ENCODE data around the gene TACC2. TPM values are rescaled to one million over a fixed set of nuclear protein-coding genes. Genes with fewer than 3 reads are reported as not detected.

Gene TACC2
- total and polyA plus RNA-seq, 12 donors = 68.1 to 451 (median 364) TPM

GRCh38 chr10:122253605-122254004 lies 264.6 kb downstream of the TACC2 start:
- peaks cover 0 to 28% (median 4%) of the 10 kb centered on the region in 9 donors for H3K4me1 ChIP-seq
- H3K9me3 ChIP-seq = no peaks in the 10 kb centered on the region
- intact Hi-C loops (cut with DNase I) = no loop called here
- DNase-seq = no peak
- peaks cover 0 to 96% (median 14%) of the 10 kb centered on the region in 9 donors for H3K36me3 ChIP-seq
- H3K27ac ChIP-seq = no peak overlapping the region
- H3K27me3 ChIP-seq = no peaks in the 10 kb centered on the region
- ATAC-seq = no peak
- no peak for TF ChIP-seq CTCF (IDR thresholded peaks at IDR 0.05)
- no peak overlapping the region for H3K4me3 ChIP-seq
- 87 to 96% methylated on average over 2 of the region's 2 CpGs for WGBS, 2 donors

GRCh38 chr10:122254831-122255230 lies 265.9 kb downstream of the TACC2 start:
- peaks cover 0 to 88% (median 9%) of the 10 kb centered on the region in 9 donors for H3K36me3 ChIP-seq
- H3K27ac ChIP-seq = peak overlapping the region in 2 of 10 donors; percentile 10 to 11
- no peaks in the 10 kb centered on the region for H3K27me3 ChIP-seq
- H3K9me3 ChIP-seq = no peaks in the 10 kb centered on the region
- no peak overlapping the region for H3K4me3 ChIP-seq
- ATAC-seq (no peak), DNase-seq (no peak)
- 84 to 88% methylated on average over 5 of the region's 5 CpGs for WGBS, 2 donors
- TF ChIP-seq CTCF (IDR thresholded peaks at IDR 0.05) = no peak
- intact Hi-C loops (cut with DNase I) = no loop called here
- H3K4me1 ChIP-seq = peaks cover 0 to 15% (median 1%) of the 10 kb centered on the region in 9 donors

- no peak overlapping the region for H3K27ac ChIP-seq
- ATAC-seq = no peak
- no peaks in the 10 kb centered on the region for H3K9me3 ChIP-seq
- H3K4me1 ChIP-seq = peaks cover 0 to 11% (median 0%) of the 10 kb centered on the region in 9 donors
- H3K4me3 ChIP-seq = no peak overlapping the region
- peaks cover 0 to 88% (median 7%) of the 10 kb centered on the region in 9 donors for H3K36me3 ChIP-seq
- no peaks in the 10 kb centered on the region for H3K27me3 ChIP-seq
- no peak for DNase-seq
- TF ChIP-seq CTCF (IDR thresholded peaks at IDR 0.05) = no peak
- intact Hi-C loops (cut with DNase I) = no loop called here
- 91 to 92% methylated on average over 14 of the region's 14 CpGs for WGBS, 2 donors
Measured at GRCh38 chr10:122255509-122256301, 266.7 kb downstream of the TACC2 start.

- H3K36me3 ChIP-seq = peaks cover 0 to 85% (median 4%) of the 10 kb centered on the region in 9 donors
- intact Hi-C loops (cut with DNase I) = no loop called here
- TF ChIP-seq CTCF (IDR thresholded peaks at IDR 0.05) = no peak
- 70 to 86% methylated on average over 3 of the region's 3 CpGs for WGBS, 2 donors
- no peak overlapping the region for H3K27ac ChIP-seq
- no peaks in the 10 kb centered on the region for H3K27me3 ChIP-seq
- ATAC-seq (no peak), DNase-seq (no peak)
- H3K4me3 ChIP-seq = no peak overlapping the region
- H3K4me1 ChIP-seq = peaks cover 0 to 11% (median 0%) of the 10 kb centered on the region in 9 donors
- H3K9me3 ChIP-seq = peaks cover 0 to 12% (median 4%) of the 10 kb centered on the region in 11 donors
Measured at GRCh38 chr10:122257041-122257440, 268.1 kb downstream of the TACC2 start.
